HepG2 (cell line): ENCODE data around the gene MIF4GD. TPM values are rescaled to one million over a fixed set of nuclear protein-coding genes. Genes with fewer than 3 reads are reported as not detected.

Source experiments
- ARNTL ChIP-seq: sonication (generic); formaldehyde crosslinking; IDR thresholded peaks from 2 replicates; pipeline ENCODE4 v1.4.0; 2020; ENCODE audit warnings: mild to moderate bottlenecking, missing genetic modification reagents
- FOSL2 ChIP-seq: sonication (generic); formaldehyde crosslinking; IDR thresholded peaks from 2 replicates; pipeline ENCODE4 v1.4.0; 2020; ENCODE audit warnings: missing genetic modification reagents
- KLF12 ChIP-seq: sonication (generic); formaldehyde crosslinking; IDR thresholded peaks from 2 replicates; pipeline ENCODE4 v1.4.0; 2020; ENCODE audit warnings: missing genetic modification reagents, borderline replicate concordance
- MEIS2 ChIP-seq: sonication (generic); formaldehyde crosslinking; IDR thresholded peaks from 2 replicates; pipeline ENCODE4 v1.9.0; 2021; ENCODE audit warnings: mild to moderate bottlenecking, missing genetic modification reagents
- POLR2A ChIP-seq, 2 experiments: IDR thresholded peaks; 2 replicates each; pipeline ENCODE4 v1.6.1; 2011; ENCODE audit warnings: low read depth in 2 of 2, low read length in 2 of 2, mild to moderate bottlenecking in 1 of 2, moderate library complexity in 1 of 2; ENCODE audit not compliant: insufficient read depth in 1 of 2
- REXO4 ChIP-seq: sonication (generic); formaldehyde crosslinking; IDR thresholded peaks from 2 replicates; pipeline ENCODE4 v1.8.0; 2022; ENCODE audit warnings: missing genetic modification reagents, mild to moderate bottlenecking, borderline replicate concordance
- RXRB ChIP-seq: IDR thresholded peaks from 2 replicates; pipeline ENCODE4 v1.6.1; 2016; ENCODE audit warnings: borderline replicate concordance, missing genetic modification reagents, missing compliant biosample characterization
- SMARCC2 ChIP-seq: fragments of 450-650 bp; IDR thresholded peaks from 2 replicates; pipeline ENCODE4 v1.6.1; 2017; ENCODE audit warnings: antibody characterized with exemption, mild to moderate bottlenecking
- TBX2 ChIP-seq: sonication (generic); formaldehyde crosslinking; IDR thresholded peaks from 2 replicates; pipeline ENCODE4 v1.5.0; 2020; ENCODE audit warnings: missing genetic modification reagents, mild to moderate bottlenecking, borderline replicate concordance
- TGIF2 ChIP-seq: IDR thresholded peaks from 2 replicates; pipeline ENCODE4 v1.6.1; 2016; ENCODE audit warnings: control low read depth, missing compliant biosample characterization
- ZNF180 ChIP-seq: sonication (generic); formaldehyde crosslinking; IDR thresholded peaks from 2 replicates; pipeline ENCODE4 v1.4.0; 2020; ENCODE audit warnings: low read depth, missing genetic modification reagents, borderline replicate concordance
- ZNF317 ChIP-seq: sonication (generic); formaldehyde crosslinking; IDR thresholded peaks from 2 replicates; pipeline ENCODE4 v1.5.0; 2020; ENCODE audit warnings: mild to moderate bottlenecking, missing genetic modification reagents
- ZSCAN12 ChIP-seq: sonication (generic); formaldehyde crosslinking; IDR thresholded peaks from 2 replicates; pipeline ENCODE4 v1.9.0; 2021; ENCODE audit warnings: mild to moderate bottlenecking, missing genetic modification reagents
- polyA plus RNA-seq, 8 experiments: library from polyadenylated mRNA; depleted of rRNA in 3 of 8; stranded (reverse) in 7 of 8; unstranded in 1 of 8; fragments of >200 nt; fragmentation: Illumina TruSeq in 4 of 8; extraction: Trizol in 4 of 8; gene quantifications; 2 replicates each; pipeline versions ENCODE4 v1.2.1 to v1.2.3, GENCODE V29; 2011 to 2016; ENCODE audit warnings: low read depth in 4 of 8, missing spikeins in 1 of 8, mixed read lengths in 1 of 8; ENCODE audit not compliant: insufficient read depth in 1 of 8
- total RNA-seq, 5 experiments: library from RNA; depleted of rRNA; stranded (reverse); fragments of >200 nt; fragmentation: Illumina TruSeq; extraction: Trizol; gene quantifications; 2 replicates each; pipeline ENCODE4 v1.2.3, GENCODE V29; 2016; ENCODE audit warnings: low read depth in 1 of 5
- TF ChIP-seq, protein P1 (sequence below), 2 experiments: sonication (generic) in 1 of 2; formaldehyde crosslinking in 1 of 2; IDR thresholded peaks; 2 replicates each; pipeline versions ENCODE4 v1.4.0 to v1.6.1; 2018 to 2020; ENCODE audit warnings: missing genetic modification reagents in 2 of 2, borderline replicate concordance in 1 of 2, low read depth in 1 of 2, mild to moderate bottlenecking in 1 of 2, missing biosample characterization in 1 of 2
- TF ChIP-seq, protein P2 (sequence below): sonication (generic); formaldehyde crosslinking; IDR thresholded peaks from 2 replicates; pipeline ENCODE4 v1.9.0; 2021; ENCODE audit warnings: missing genetic modification reagents, borderline replicate concordance
- TF ChIP-seq, protein P3 (sequence below): sonication (generic); formaldehyde crosslinking; IDR thresholded peaks from 2 replicates; pipeline ENCODE4 v1.4.0; 2020; ENCODE audit warnings: mild to moderate bottlenecking, missing genetic modification reagents
- TF ChIP-seq, protein P4 (sequence below): sonication (generic); formaldehyde crosslinking; IDR thresholded peaks from 2 replicates; pipeline ENCODE4 v1.4.0; 2020; ENCODE audit warnings: missing genetic modification reagents, mild to moderate bottlenecking, borderline replicate concordance
- TF ChIP-seq, protein P5 (sequence below): IDR thresholded peaks from 2 replicates; pipeline ENCODE4 v1.6.1; 2016; ENCODE audit warnings: missing compliant biosample characterization, missing genetic modification reagents, borderline replicate concordance

MIF4GD gene
- total and polyA plus RNA-seq, 2 of the 13 experiments (the other 11 are each of a cell fraction or from before 2014, with no cell fraction given): 14.0 to 28.0 TPM

DNA sequence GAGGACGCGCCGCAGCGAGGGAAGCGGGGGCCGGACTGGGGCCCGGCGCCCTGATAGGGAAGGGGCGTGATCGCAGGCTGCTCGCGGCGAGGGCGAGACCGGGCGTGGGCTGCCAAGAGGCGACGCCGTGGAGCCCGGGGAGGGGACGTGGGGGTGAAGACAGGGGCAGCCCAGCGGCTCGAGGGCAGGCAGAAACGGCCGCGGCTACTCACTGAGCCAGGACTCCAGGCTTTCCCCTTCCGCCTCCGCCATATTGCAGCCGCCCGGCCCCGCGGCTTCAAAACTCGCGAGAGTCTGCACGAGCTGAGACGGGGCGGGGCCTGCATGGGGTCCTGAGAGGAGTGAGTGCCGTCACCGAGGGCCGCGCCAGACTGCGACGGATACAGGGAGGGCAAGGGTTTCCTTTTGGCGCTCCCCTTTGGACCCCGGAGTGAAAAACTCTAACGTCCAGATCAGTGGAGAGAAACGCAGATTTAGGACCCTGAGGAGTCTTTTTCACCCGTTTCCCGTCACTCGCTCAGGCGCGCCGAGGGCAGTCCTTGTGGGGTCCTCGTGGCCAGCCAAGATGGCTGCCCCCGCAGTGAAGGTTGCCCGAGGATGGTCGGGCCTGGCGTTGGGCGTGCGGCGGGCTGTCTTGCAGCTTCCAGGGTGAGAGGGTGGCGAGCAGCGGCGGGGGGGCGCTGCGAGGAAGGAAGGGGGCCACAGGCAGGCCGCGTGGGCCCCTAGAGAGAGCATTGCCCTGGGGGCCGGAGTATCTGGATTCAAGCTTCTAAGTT lies 9.5 kb downstream of the MIF4GD start, which contains the start of the genes GGA3 and MRPS7 (continued):
- TF ChIP-seq, protein P1, sequence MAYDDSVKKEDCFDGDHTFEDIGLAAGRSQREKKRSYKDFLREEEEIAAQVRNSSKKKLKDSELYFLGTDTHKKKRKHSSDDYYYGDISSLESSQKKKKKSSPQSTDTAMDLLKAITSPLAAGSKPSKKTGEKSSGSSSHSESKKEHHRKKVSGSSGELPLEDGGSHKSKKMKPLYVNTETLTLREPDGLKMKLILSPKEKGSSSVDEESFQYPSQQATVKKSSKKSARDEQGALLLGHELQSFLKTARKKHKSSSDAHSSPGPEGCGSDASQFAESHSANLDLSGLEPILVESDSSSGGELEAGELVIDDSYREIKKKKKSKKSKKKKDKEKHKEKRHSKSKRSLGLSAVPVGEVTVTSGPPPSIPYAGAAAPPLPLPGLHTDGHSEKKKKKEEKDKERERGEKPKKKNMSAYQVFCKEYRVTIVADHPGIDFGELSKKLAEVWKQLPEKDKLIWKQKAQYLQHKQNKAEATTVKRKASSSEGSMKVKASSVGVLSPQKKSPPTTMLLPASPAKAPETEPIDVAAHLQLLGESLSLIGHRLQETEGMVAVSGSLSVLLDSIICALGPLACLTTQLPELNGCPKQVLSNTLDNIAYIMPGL (CRISPR knock-in tag; IDR thresholded peaks at IDR 0.05; ENCODE audit: borderline replicate concordance in 1 of 2, low read depth in 1 of 2): peak; percentile 75 to 86
- no peak for TF ChIP-seq ZNF180 (CRISPR knock-in tag)
- TF ChIP-seq TBX2 (CRISPR knock-in tag): peak; percentile 86
- TF ChIP-seq, protein P2, sequence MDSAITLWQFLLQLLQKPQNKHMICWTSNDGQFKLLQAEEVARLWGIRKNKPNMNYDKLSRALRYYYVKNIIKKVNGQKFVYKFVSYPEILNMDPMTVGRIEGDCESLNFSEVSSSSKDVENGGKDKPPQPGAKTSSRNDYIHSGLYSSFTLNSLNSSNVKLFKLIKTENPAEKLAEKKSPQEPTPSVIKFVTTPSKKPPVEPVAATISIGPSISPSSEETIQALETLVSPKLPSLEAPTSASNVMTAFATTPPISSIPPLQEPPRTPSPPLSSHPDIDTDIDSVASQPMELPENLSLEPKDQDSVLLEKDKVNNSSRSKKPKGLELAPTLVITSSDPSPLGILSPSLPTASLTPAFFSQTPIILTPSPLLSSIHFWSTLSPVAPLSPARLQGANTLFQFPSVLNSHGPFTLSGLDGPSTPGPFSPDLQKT: 0 out of 2 replicates have a peak, but pooled peaks have one; percentile 70
- TF ChIP-seq, protein P3, sequence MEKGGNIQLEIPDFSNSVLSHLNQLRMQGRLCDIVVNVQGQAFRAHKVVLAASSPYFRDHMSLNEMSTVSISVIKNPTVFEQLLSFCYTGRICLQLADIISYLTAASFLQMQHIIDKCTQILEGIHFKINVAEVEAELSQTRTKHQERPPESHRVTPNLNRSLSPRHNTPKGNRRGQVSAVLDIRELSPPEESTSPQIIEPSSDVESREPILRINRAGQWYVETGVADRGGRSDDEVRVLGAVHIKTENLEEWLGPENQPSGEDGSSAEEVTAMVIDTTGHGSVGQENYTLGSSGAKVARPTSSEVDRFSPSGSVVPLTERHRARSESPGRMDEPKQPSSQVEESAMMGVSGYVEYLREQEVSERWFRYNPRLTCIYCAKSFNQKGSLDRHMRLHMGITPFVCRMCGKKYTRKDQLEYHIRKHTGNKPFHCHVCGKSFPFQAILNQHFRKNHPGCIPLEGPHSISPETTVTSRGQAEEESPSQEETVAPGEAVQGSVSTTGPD (CRISPR knock-in tag): no peak
- TF ChIP-seq ARNTL (CRISPR knock-in tag): peak; percentile 81
- TF ChIP-seq POLR2A (IDR thresholded peaks at IDR 0.05; ENCODE audit: insufficient read depth in 1 of 2, low read depth in 2 of 2, low read length in 2 of 2): peak; percentile 79 to 97
- TF ChIP-seq KLF12: 0 out of 2 replicates have a peak, but pooled peaks have one; percentile 58
- TF ChIP-seq, protein P4, sequence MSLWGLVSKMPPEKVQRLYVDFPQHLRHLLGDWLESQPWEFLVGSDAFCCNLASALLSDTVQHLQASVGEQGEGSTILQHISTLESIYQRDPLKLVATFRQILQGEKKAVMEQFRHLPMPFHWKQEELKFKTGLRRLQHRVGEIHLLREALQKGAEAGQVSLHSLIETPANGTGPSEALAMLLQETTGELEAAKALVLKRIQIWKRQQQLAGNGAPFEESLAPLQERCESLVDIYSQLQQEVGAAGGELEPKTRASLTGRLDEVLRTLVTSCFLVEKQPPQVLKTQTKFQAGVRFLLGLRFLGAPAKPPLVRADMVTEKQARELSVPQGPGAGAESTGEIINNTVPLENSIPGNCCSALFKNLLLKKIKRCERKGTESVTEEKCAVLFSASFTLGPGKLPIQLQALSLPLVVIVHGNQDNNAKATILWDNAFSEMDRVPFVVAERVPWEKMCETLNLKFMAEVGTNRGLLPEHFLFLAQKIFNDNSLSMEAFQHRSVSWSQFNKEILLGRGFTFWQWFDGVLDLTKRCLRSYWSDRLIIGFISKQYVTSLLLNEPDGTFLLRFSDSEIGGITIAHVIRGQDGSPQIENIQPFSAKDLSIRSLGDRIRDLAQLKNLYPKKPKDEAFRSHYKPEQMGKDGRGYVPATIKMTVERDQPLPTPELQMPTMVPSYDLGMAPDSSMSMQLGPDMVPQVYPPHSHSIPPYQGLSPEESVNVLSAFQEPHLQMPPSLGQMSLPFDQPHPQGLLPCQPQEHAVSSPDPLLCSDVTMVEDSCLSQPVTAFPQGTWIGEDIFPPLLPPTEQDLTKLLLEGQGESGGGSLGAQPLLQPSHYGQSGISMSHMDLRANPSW: no peak
- TF ChIP-seq, protein P5, sequence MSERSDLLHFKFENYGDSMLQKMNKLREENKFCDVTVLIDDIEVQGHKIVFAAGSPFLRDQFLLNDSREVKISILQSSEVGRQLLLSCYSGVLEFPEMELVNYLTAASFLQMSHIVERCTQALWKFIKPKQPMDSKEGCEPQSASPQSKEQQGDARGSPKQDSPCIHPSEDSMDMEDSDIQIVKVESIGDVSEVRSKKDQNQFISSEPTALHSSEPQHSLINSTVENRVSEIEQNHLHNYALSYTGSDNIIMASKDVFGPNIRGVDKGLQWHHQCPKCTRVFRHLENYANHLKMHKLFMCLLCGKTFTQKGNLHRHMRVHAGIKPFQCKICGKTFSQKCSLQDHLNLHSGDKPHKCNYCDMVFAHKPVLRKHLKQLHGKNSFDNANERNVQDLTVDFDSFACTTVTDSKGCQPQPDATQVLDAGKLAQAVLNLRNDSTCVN (CRISPR knock-in tag): peak; percentile 24; the same call in 1 of the 2 replicates
- TF ChIP-seq ZSCAN12: no peak; the same call in 1 of the 2 replicates
- TF ChIP-seq SMARCC2: no peak
- TF ChIP-seq TGIF2 (CRISPR knock-in tag): peak; percentile 73; the same call in 1 of the 2 replicates
- TF ChIP-seq RXRB: 0 out of 2 replicates have a peak, but pooled peaks have one; percentile 41
- 0 out of 2 replicates have a peak, but pooled peaks have one; percentile 21 for TF ChIP-seq REXO4
- no peak; the same call in 1 of the 2 replicates for TF ChIP-seq FOSL2 (CRISPR knock-in tag)
- peak; percentile 35; the same call in 1 of the 2 replicates for TF ChIP-seq ZNF317 (CRISPR knock-in tag)
- peak; percentile 71; the same call in 1 of the 2 replicates for TF ChIP-seq MEIS2 (CRISPR knock-in tag)
